ENCODE data around the gene CABP4. TPM values are rescaled to one million over a fixed set of nuclear protein-coding genes. Genes with fewer than 3 reads are reported as not detected.

CABP4 gene
- total RNA-seq, 4 donors from 2014 or later = 1.1 to 5.1 (median 1.8) TPM

DNA sequence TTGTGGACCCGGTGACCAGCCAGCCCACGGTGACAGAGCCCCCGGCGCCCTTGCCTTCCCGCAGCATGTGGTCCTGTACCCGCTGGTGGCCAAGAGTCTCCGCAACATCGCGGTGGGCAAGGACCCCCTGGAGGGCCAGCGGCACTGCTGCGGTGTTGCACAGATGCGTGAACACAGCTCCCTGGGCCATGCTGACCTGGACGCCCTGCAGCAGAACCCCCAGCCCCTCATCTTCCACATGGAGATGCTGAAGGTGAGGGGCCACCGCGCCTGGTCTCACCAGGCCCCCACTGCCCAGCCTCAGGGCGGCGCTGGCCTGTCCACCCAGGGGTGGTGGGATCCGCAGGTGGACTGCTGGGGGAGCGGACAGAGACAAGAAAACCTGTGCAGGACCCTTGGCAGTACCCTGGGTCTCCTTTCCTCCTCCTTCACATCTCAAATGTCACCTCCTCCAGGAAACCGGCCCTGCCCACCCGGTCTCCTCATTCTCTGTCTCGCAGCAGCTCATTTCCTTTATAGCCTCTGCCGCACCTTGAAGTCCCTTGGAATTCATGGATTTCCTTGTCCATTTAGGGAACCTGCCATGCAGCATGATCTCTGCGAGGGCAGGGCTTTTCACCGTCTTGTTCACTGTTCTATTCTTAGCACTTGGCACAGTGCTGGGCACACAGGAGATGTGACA, 34.2 kb downstream of the CABP4 start:
- TF ChIP-seq, protein P1, sequence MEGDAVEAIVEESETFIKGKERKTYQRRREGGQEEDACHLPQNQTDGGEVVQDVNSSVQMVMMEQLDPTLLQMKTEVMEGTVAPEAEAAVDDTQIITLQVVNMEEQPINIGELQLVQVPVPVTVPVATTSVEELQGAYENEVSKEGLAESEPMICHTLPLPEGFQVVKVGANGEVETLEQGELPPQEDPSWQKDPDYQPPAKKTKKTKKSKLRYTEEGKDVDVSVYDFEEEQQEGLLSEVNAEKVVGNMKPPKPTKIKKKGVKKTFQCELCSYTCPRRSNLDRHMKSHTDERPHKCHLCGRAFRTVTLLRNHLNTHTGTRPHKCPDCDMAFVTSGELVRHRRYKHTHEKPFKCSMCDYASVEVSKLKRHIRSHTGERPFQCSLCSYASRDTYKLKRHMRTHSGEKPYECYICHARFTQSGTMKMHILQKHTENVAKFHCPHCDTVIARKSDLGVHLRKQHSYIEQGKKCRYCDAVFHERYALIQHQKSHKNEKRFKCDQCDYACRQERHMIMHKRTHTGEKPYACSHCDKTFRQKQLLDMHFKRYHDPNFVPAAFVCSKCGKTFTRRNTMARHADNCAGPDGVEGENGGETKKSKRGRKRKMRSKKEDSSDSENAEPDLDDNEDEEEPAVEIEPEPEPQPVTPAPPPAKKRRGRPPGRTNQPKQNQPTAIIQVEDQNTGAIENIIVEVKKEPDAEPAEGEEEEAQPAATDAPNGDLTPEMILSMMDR (IDR thresholded peaks at IDR 0.05; ENCODE audit: low read depth) = no peak

GRCh38 chr11:67489885-67490726, 35.0 kb downstream of the CABP4 start:
- TF ChIP-seq, protein P1 (IDR thresholded peaks at IDR 0.05; ENCODE audit: low read depth) = no peak

- TF ChIP-seq, protein P1 (IDR thresholded peaks at IDR 0.05; ENCODE audit: low read depth) = no peak
These were observed 35.5 kb downstream of the CABP4 start for GRCh38 chr11:67490727-67491065.

GRCh38 chr11:67491276-67492068, 36.3 kb downstream of the CABP4 start:
- TF ChIP-seq, protein P1 (IDR thresholded peaks at IDR 0.05; ENCODE audit: low read depth) = no peak

DNA sequence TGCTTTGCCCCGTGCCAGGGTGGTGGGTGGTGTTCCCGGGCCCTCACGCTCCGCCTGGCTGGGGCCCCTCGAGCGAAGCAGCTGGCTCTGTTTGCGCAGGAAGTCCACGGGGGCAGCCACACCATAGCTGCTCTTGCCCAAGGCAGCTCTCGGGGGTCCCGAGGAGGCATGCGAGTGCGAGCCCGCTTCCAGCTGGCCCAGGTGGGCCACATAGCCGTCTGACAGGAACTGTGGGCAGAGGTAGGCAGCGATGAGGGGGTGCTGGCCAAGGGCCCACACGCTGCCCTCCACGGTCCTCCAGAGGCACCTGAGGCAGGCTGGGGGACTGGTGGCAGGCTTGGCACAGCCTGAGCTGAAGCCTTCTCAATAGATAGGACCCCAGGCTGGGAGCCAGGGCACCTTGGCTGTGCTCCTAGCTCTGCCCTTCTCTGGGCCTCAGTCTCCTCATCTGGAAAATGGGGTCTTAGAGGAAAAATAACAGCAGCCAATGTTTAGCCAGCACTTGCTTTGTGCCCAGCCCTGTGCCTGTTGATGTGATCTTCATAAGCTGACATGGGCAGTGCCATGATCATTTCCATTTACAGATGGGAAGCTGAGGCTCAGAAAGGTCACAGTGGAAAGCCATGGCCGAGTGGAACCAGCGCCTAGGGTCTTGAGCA, 37.0 kb downstream of the CABP4 start:
- TF ChIP-seq, protein P1 (IDR thresholded peaks at IDR 0.05; ENCODE audit: low read depth) = no peak

DNA sequence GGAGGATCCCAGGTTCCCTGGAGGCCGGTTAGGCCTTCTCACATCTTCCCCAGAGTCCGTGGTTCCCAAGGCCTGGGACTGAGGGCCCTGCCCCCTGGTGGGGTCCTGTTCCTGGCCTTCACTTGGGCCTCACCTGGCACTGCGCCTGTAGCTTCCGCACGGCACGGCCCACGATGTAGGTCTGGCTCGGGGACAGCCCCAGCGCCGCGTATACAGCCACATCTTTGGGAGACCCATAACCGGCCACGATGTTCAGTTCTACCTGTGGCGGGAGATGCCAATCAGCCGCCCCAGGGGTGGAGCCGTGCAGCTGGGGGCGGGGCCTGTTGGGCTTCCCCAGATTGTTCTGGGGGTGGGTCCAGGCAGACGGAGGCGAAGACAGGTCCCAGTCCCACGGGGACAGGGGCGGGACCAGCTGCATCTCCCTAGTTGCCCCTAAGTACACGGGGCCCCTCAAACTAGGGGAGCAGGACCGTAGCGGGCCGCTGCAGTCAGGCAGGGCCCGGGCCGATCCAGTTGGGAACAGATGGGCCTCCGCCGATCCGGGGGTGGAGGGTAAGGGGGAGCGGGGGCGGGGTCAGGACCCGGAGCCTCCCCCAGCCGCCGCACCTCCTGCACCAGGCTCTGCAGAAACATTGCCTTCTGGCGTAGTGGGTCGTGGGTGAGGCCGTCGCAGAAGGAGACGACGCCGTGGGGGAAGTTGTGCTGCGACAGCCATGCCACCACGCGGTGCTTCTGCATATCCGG, 37.8 kb downstream of the CABP4 start:
- TF ChIP-seq, protein P1 (IDR thresholded peaks at IDR 0.05; ENCODE audit: low read depth) = no peak

All from subcutaneous adipose tissue (tissue), 4 donors.